Measurements from ENCODE around the gene HLA-DMA.

Gene HLA-DMA

DNA sequence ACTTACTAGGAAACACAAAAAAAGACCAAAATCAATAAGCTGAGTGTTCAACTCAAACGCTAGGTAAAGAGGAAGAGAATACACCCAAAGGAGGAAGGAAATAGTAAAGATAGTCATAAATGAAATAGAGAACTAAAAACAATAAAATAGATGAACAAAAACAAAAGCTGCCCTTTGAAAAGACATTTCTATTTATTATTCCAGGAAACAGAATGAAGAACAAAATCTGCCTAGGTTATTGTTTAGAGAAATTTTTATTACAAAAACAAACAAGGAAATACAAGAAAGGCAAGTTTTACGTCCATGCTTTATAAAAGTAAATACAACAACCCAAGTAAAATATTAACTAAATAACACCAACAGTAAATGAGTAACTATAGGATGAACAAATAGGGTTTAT lies 32.2 kb downstream of the HLA-DMA start:
- ChIA-PET CTCF (no interaction called here), POLR2A (interaction anchor here (1.4 kb wide), 1 partner anchor 27 kb away, joined by 6 read pairs; no protein-coding TSS in a partner anchor)
- TF ChIP-seq NFRKB (IDR thresholded peaks at IDR 0.05): no peak

GRCh38 chr6:32912951-32913350 lies 39.9 kb downstream of the HLA-DMA start:
- no peak for DNase-seq (ENCODE audit: extremely low spot score)
- CTCF ChIA-PET: interaction anchor here (1.2 to 3.1 kb wide), 2 partner anchors 21 to 45 kb away, joined by 4 to 15 read pairs; no protein-coding TSS in a partner anchor
- POLR2A ChIA-PET: interaction anchor here (0.7 to 3.1 kb wide), 3 partner anchors 19 to 58 kb away, joined by 3 to 22 read pairs (median 21); no protein-coding TSS in a partner anchor
- no peak for TF ChIP-seq CTBP1 (IDR thresholded peaks at IDR 0.05; ENCODE audit: borderline replicate concordance)
- no peak for TF ChIP-seq HDGF (IDR thresholded peaks at IDR 0.05; ENCODE audit: borderline replicate concordance)

More for the DNA sequence above, 32.2 kb downstream of the HLA-DMA start:
- no peak for DNase-seq (ENCODE audit: extremely low spot score)

DNA sequence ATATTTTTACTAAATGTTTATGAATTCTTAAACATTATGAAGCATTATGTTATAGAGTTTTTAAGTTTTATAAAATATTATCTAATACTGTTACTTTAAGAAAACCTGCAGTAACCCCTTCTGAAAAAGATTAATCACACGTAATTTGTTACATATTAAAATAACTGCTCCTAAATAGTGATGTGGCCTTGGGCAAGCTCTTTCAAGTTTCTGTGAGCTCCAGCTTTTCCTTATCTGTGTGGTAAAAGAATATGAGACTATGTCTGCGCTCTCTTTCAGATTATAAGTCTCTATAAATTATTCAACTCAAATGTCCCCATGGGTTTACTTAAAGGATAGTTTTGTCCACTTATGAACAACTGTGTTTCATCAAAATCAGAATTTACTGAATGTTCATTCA lies 44.0 kb downstream of the HLA-DMA start:
- ChIA-PET POLR2A (no interaction called here), CTCF (no interaction called here)
- DNase-seq (ENCODE audit: extremely low spot score): no peak
- TF ChIP-seq SP1 (IDR thresholded peaks at IDR 0.05) (no peak), ELF4 (IDR thresholded peaks at IDR 0.05) (no peak), FOXA1 (IDR thresholded peaks at IDR 0.05) (no peak), FOXK2 (IDR thresholded peaks at IDR 0.05) (no peak), CTBP1 (IDR thresholded peaks at IDR 0.05; ENCODE audit: borderline replicate concordance) (no peak), NFRKB (IDR thresholded peaks at IDR 0.05) (no peak), ARNT (IDR thresholded peaks at IDR 0.05) (no peak), L3MBTL2 (conservative IDR thresholded peaks at IDR 0.05) (no peak), FOXM1 (IDR thresholded peaks at IDR 0.05; ENCODE audit: borderline replicate concordance) (no peak), HDGF (IDR thresholded peaks at IDR 0.05; ENCODE audit: borderline replicate concordance) (no peak), LEF1 (IDR thresholded peaks at IDR 0.05; ENCODE audit: borderline replicate concordance) (no peak), ZNF384 (IDR thresholded peaks at IDR 0.05) (no peak), SUZ12 (IDR thresholded peaks at IDR 0.05) (no peak), BHLHE40 (IDR thresholded peaks at IDR 0.05; ENCODE audit: borderline replicate concordance) (no peak), TARDBP (IDR thresholded peaks at IDR 0.05) (no peak)
- TF ChIP-seq, protein P1, sequence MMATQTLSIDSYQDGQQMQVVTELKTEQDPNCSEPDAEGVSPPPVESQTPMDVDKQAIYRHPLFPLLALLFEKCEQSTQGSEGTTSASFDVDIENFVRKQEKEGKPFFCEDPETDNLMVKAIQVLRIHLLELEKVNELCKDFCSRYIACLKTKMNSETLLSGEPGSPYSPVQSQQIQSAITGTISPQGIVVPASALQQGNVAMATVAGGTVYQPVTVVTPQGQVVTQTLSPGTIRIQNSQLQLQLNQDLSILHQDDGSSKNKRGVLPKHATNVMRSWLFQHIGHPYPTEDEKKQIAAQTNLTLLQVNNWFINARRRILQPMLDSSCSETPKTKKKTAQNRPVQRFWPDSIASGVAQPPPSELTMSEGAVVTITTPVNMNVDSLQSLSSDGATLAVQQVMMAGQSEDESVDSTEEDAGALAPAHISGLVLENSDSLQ (IDR thresholded peaks at IDR 0.05): no peak

GRCh38 chr6:32906539-32906938 lies 46.4 kb downstream of the HLA-DMA start:
- POLR2A ChIA-PET: interaction anchor here (4.0 to 4.3 kb wide), 2 partner anchors 12 to 65 kb away, joined by 24 to 48 read pairs; no protein-coding TSS in a partner anchor
- CTCF ChIA-PET: no interaction called here
- no peak for DNase-seq (ENCODE audit: extremely low spot score)
- TF ChIP-seq FOXA1 (IDR thresholded peaks at IDR 0.05): no peak
- no peak for TF ChIP-seq LEF1 (IDR thresholded peaks at IDR 0.05; ENCODE audit: borderline replicate concordance)
- no peak for TF ChIP-seq ELF4 (IDR thresholded peaks at IDR 0.05)
- TF ChIP-seq ZNF384 (IDR thresholded peaks at IDR 0.05): no peak
- no peak for TF ChIP-seq FOXK2 (IDR thresholded peaks at IDR 0.05)

DNA sequence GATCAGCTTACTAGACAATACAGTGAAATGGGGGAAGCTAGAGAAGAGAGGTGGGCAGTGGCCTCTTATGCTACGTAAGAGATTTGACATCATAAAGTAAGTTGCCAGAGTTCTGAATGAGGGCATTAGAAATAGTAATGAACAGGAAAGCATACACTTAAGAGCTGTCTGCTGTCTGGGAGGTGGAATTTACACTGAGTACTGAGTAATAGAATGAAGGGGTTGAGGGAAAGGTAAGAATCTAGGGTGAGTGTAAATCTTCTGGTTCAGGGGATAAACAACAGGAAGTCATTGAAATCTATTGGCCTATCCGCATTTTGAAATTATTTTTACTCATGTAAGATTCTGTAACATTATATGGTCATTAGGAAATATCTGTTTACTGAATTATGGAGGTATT lies 47.8 kb downstream of the HLA-DMA start:
- POLR2A ChIA-PET: interaction anchor here (0.6 to 4.3 kb wide), 4 partner anchors 9 to 67 kb away, joined by 3 to 48 read pairs (median 14); partner anchors contain the start of genes PSMB9 and TAP1
- CTCF ChIA-PET: interaction anchor here (0.6 to 2.4 kb wide), 6 partner anchors 28 to 80 kb away, joined by 3 to 10 read pairs (median 4); partner anchors contain the start of gene HLA-DMA
- TF ChIP-seq, protein P1 (IDR thresholded peaks at IDR 0.05): no peak
- TF ChIP-seq ARNT (IDR thresholded peaks at IDR 0.05) (no peak), FOXM1 (IDR thresholded peaks at IDR 0.05; ENCODE audit: borderline replicate concordance) (no peak)
- DNase-seq (ENCODE audit: extremely low spot score): no peak

DNA sequence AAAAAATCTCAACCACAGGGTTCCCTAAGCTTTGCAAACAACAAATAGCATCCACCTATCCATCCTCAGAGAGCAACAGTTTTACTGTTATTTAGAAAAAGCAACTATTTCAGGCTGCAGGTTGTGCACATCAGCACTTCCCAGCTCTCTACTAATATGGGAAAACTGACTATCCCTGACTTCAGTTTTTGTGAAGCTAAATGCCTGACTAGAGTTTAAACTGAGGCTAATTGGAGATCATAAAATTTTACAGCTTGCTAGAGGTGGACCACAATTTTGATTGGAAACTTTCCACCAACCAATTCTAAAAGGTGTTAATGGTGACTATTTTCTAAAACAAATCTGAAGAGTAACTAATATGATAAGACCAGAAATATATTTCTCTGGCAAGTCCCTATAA lies 48.9 kb downstream of the HLA-DMA start:
- DNase-seq (ENCODE audit: extremely low spot score): no peak
- ChIA-PET CTCF (interaction anchor here (0.8 to 2.4 kb wide), 4 partner anchors 30 to 81 kb away, joined by 3 to 10 read pairs (median 6); partner anchors contain the start of gene HLA-DMA), POLR2A (interaction anchor here (0.8 to 4.3 kb wide), 5 partner anchors 9 to 68 kb away, joined by 3 to 48 read pairs (median 4); partner anchors contain the start of gene BRD2)
- TF ChIP-seq SP1 (IDR thresholded peaks at IDR 0.05) (no peak), HDGF (IDR thresholded peaks at IDR 0.05; ENCODE audit: borderline replicate concordance) (no peak), L3MBTL2 (conservative IDR thresholded peaks at IDR 0.05) (no peak), FOXA1 (IDR thresholded peaks at IDR 0.05) (no peak), NFRKB (IDR thresholded peaks at IDR 0.05) (no peak), LEF1 (IDR thresholded peaks at IDR 0.05; ENCODE audit: borderline replicate concordance) (no peak), FOXK2 (IDR thresholded peaks at IDR 0.05) (no peak), ELF4 (IDR thresholded peaks at IDR 0.05) (no peak), FOXM1 (IDR thresholded peaks at IDR 0.05; ENCODE audit: borderline replicate concordance) (no peak), ZNF384 (IDR thresholded peaks at IDR 0.05) (no peak)
- TF ChIP-seq, protein P1 (IDR thresholded peaks at IDR 0.05): no peak
